ENCODE data around the gene CABCOCO1.

- no peak for TF ChIP-seq CTCF (IDR thresholded peaks at IDR 0.05)
- no peak for TF ChIP-seq POLR2A (IDR thresholded peaks at IDR 0.05)
Measured at GRCh38 chr10:61617180-61617579, 45.5 kb upstream of the CABCOCO1 start.

All from heart left ventricle (tissue), 13 donors.